GM12878 (cell line): Measurements from ENCODE around the gene GSK3A.

Source experiments
- CEBPB ChIP-seq, 2 experiments: fragments of 150-350 bp in 1 of 2; IDR thresholded peaks; 2 replicates each; pipeline ENCODE4 v1.6.1; 2012 to 2014; ENCODE audit warnings: low read depth in 2 of 2, low read length in 2 of 2, borderline replicate concordance in 1 of 2, inconsistent platforms in 1 of 2
- CREM ChIP-seq: IDR thresholded peaks from 2 replicates; pipeline ENCODE4 v1.6.1; 2014; ENCODE audit warnings: antibody characterized with exemption, low read depth

DNA sequence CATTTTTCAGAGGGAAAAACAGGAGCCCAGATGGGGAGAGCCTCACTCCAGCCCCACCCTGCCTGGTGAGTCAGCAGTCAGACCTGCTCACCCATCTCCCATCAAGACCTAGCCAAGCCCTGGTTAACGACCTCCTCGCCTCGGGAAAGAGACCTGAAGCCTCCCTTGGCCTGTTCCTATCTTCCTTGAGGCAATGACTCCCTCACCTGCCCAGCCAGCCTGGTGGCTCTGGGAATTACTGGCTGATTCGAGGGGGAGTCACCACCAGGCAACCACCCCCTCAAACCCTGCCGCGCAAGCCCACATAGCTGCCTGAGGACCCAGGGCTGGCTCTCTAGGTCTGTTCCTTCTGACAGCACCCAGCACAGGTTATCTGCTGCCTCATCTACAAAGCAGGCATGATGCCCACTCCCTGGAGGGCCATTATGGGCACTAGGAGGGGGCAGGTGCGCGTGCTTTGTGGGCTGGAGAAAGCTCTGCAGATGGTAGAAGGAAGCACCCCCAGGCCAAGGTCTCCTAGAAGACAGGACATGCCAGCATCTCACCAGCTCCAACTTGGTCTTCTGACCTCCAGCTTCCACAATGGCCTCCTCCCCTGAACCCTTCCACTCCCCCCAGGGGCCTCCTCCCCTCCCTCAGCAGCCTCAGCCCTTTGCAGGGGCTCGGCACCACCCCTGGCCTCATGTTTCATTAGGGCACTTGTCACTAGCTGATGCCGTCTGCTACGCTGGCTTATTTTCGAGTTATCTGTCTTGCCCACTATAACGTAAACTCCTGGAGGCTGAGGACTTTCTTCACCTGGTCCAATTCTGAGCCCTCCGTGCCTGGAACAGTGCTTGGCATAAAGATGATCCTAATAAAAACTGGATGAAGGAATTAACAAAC is 35.3 kb downstream of the GSK3A start:
- TF ChIP-seq CEBPB (IDR thresholded peaks at IDR 0.05; ENCODE audit: borderline replicate concordance in 1 of 2, low read depth in 2 of 2, low read length in 2 of 2) (no peak), CREM (no peak)
